Measurements from ENCODE around the gene CCRL2.

The CCRL2 gene, protein sequence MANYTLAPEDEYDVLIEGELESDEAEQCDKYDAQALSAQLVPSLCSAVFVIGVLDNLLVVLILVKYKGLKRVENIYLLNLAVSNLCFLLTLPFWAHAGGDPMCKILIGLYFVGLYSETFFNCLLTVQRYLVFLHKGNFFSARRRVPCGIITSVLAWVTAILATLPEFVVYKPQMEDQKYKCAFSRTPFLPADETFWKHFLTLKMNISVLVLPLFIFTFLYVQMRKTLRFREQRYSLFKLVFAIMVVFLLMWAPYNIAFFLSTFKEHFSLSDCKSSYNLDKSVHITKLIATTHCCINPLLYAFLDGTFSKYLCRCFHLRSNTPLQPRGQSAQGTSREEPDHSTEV

GRCh38 chr3:46406788-46407611 is at the start of gene CCRL2, which contains the start of gene CCR5AS:
Gene CCRL2, plus strand, starts transcription at chr3:46407259. Its CDS starts 821 bp downstream, at chr3:46408080.
Gene CCR5AS, minus strand, starts transcription at chr3:46407066.
- DNase-seq: no peak

- no peak for DNase-seq
Measured at GRCh38 chr3:46358466-46358865, 48.6 kb upstream of the CCRL2 start.

- peak; percentile 95 for DNase-seq
Measured at GRCh38 chr3:46359733-46360493, 47.1 kb upstream of the CCRL2 start.

DNA sequence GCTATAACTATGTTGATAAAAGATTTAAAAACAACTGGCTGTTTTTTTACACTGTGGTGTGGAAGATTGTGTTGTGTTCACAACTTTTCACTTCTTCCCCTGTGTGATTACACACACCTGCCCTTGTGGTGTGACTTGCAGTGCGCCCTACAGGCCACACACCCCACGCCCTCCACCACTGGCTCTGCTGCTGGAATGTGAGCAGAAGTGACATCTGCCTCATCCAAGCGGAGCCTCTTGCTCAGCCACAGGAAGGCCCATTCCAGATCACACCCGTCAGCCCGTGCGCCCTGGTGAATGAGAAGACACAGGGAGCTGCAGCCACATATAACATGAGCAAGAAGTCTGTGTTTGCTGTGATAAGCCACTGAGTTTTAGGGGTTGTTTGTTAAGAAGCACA is 46.2 kb upstream of the CCRL2 start:
- no peak for DNase-seq

DNA sequence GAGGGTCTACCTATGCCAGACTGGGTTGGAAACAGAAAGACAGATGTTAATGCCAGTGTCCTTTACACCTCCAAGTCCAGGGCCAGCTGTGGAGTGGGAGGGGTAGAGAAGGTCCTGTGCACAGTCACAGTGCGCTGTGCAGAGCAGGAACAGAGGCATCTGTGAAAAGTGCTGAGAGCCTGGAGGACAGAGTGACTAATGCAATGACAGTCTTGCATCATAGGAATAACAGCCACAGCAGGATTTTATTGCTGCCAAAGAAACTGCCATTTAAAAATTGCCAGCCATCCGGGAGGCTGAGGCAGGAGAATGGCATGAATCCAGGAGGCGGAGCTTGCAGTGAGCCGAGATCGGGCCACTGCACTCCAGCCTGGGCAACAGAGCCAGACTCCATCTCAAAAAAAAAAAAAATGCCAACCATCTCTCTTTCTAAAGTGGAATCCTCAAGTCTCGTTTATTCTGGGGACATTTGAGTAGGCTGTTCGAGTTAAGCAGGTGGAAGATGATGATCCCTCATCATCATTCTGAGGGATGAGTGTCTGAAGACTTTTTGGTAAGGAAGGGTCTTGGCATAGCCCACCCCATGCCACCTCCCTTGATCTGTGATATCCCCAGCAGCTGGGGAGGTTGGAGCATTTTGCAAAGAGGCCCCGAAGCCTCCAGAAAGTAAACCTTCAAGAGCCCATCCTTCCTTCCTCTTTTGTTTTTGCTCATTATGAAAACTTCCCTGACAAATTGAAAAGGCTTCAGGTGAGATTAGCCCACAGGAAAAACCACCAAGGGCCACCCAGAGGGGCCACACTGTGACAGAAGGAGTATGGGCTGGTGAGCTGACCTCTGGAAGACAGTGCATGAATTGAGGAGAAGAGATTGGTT is 45.4 kb upstream of the CCRL2 start:
- DNase-seq: peak; percentile 46

DNA sequence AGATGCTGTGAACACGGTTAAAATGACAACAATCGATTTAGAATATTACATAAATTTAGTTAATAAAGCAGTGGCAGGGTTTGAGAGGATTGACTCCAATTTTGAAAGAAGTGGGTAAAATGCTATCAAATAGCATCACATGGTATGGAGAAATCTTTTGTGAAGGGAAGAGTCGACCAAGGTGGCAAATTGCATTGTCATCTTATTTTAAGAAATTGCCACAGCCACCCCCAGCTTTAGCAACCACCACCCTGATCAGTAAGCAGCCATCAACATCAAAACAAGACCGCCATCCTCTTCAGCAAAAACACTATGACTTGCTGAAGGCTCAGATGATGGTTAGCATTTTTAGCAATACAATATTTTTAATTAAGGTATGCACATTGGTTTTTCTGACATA is 42.0 kb upstream of the CCRL2 start:
- no peak for DNase-seq

DNA sequence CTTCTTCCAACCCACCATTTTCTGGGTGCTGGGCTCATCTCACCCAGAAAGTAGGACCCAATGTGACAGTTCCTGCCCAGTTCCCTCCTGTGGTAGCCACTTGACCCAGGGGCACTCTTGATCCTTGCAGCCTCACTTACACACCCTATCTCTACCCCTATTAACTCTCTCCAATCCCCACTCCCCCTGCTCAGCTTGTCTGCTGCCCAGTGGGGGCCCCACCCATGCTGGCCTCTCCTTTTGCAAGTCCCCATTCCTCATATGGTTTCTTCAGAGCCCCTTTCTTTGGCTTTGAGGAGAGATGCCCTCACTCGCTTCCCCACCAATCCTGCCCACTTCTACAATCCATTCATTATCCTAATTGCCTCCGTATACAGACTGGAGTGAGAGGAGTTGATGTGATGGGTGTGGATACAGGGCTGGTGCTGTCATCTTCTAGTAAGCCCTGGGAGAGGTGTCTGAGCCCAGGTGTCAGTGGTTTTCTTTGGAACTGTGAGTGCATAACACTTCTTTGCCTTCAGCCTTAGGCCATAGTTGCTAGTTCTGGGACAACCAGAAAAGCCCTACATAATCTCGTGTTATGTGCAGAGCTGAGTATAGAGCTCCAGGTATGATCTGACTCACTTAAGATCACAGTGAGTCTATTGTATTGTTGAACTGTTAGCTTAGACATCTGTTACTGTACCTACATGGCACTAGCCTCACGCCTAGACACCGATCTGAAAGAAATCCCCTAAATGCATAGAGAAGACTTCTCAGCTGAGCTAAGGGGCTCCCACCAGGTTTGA is 41.1 kb upstream of the CCRL2 start:
- no peak for DNase-seq

DNA sequence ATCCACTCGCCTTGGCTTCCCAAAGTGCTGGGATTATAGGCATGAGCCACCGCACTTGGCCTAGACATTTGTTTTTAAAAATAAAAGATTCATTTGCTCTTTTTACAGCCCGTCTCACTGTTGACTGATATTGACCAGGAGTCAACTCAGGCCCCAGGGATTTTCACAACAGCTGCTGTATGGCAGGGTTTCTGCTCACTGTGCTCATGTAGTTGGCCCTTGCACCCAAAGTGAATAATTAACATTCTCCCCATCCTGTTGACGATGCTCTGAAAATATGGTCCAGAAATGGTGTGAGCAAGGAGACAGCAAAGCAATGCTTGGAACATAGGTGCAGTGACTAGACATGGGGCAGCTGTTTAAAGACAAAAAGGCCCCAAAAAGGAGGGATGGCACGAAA is 39.2 kb upstream of the CCRL2 start:
- DNase-seq: no peak

GRCh38 chr3:46368569-46368968 is 38.5 kb upstream of the CCRL2 start:
- DNase-seq: no peak

DNA sequence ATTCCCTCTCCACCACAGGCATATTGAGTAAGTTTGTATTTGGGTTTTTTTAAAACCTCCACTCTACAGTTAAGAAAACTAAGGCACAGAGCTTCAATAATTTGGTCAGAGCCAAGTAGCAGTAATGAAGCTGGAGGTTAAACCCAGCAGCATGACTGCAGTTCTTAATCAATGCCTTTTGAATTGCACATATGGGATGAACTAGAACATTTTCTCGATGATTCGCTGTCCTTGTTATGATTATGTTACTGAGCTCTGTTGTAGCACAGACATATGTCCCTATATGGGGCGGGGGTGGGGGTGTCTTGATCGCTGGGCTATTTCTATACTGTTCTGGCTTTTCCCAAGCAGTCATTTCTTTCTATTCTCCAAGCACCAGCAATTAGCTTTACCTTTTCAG is 37.9 kb upstream of the CCRL2 start:
- DNase-seq: no peak

DNA sequence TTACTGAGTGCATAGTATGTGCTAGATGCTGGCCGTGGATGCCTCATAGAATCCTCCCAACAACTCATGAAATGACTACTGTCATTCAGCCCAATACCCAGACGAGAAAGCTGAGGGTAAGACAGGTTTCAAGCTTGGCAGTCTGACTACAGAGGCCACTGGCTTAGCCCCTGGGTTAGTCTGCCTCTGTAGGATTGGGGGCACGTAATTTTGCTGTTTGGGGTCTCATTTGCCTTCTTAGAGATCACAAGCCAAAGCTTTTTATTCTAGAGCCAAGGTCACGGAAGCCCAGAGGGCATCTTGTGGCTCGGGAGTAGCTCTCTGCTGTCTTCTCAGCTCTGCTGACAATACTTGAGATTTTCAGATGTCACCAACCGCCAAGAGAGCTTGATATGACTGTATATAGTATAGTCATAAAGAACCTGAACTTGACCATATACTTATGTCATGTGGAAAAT is 37.4 kb upstream of the CCRL2 start:
- DNase-seq: no peak

GRCh38 chr3:46370839-46371518 is 36.1 kb upstream of the CCRL2 start, which contains the start of gene CCR5:
Gene CCR5, plus strand, starts transcription at chr3:46370946. Its CDS starts 1,957 bp downstream, at chr3:46372903.
- no peak for DNase-seq

GRCh38 chr3:46371519-46372340 is 35.3 kb upstream of the CCRL2 start:
- DNase-seq: no peak

- DNase-seq: no peak
Measured at GRCh38 chr3:46372492-46373359, 34.3 kb upstream of the CCRL2 start.

- DNase-seq: no peak
Measured at GRCh38 chr3:46374755-46375154, 32.3 kb upstream of the CCRL2 start.

GRCh38 chr3:46375218-46375617 is 31.8 kb upstream of the CCRL2 start:
- DNase-seq: no peak

GRCh38 chr3:46375814-46376213 is 31.2 kb upstream of the CCRL2 start:
- DNase-seq: no peak

GRCh38 chr3:46378426-46378942 is 28.6 kb upstream of the CCRL2 start:
- DNase-seq: peak; percentile 16

Measured in NCI-H345 (cell line).